ENCODE results near the gene PRELID3B. TPM values are rescaled to one million over a fixed set of nuclear protein-coding genes. Genes with fewer than 3 reads are reported as not detected.

The PRELID3B gene
- total and polyA plus RNA-seq, 10 of the 15 experiments (the other 5 are each of a cell fraction or from before 2014, with no cell fraction given) = 72.5 to 151 (median 124) TPM

- H4K20me1 ChIP-seq (ENCODE audit: control insufficient read depth, insufficient read depth) = no peaks in the 10 kb centered on the region
- CTCF ChIA-PET = interaction anchor here (0.6 kb wide), 1 partner anchor 180 kb away, joined by 3 read pairs; no protein-coding TSS in a partner anchor
- DNase-seq (ENCODE audit: low read depth, low spot score) (no peak), FAIRE-seq (no peak), ATAC-seq (no peak)
- no peak overlapping the region for H2AFZ ChIP-seq (ENCODE audit: control insufficient read depth, low read depth, low read length)
- no peak overlapping the region for H3K27ac ChIP-seq (ENCODE audit: control insufficient read depth, insufficient read depth)
- POLR2A ChIA-PET = no interaction called here
- WGBS (ENCODE audit: insufficient coverage, insufficient replicate concordance, low lambda C conversion rate, missing lambda C conversion rate) = 91% methylated on average over 3 of the region's 3 CpGs
- no peaks in the 10 kb centered on the region; a peak in 1 of 4 replicates for H3K27me3 ChIP-seq (replicated peaks in 1 of 2; ENCODE audit: control insufficient read depth in 2 of 2, insufficient read depth in 2 of 2, low read length in 1 of 2)
- H3K9me3 ChIP-seq (replicated peaks; ENCODE audit: control insufficient read depth, insufficient read depth, low read length) = no peaks in the 10 kb centered on the region
- intact Hi-C loops (cut with micrococcal nuclease; ENCODE audit: unreplicated experiment) (no loop called here), in situ Hi-C loops (cut with MboI) (loop anchor here (10.0 kb wide), 1 partner anchor 392 kb away; the partner anchor contains the start of gene STX16)
- SMC1A ChIA-PET (ENCODE audit: uncharacterized antibody, unreplicated experiment) = interaction anchor here (0.9 kb wide), 1 partner anchor 9 kb away, joined by 3 read pairs; no protein-coding TSS in a partner anchor
- no TSS peak for BruUV-seq (replicated peaks)
- H3K36me3 ChIP-seq (ENCODE audit: control insufficient read depth in 2 of 2, insufficient read depth in 2 of 2, low read length in 1 of 2) = no peaks in the 10 kb centered on the region
- RAD21 ChIA-PET (ENCODE audit: unreplicated experiment) = no interaction called here
- H3K4me3 ChIP-seq = no peak overlapping the region
- H3K4me1 ChIP-seq (ENCODE audit: control insufficient read depth, insufficient read depth, low read length) = peaks cover 13% of the 10 kb centered on the region
- H3K79me2 ChIP-seq (ENCODE audit: control insufficient read depth, insufficient read depth, low read length) = peaks cover 10% of the 10 kb centered on the region
- H3K9ac ChIP-seq (ENCODE audit: control insufficient read depth, insufficient read depth, low read length) = no peak overlapping the region
- no peak overlapping the region for H3K4me2 ChIP-seq (ENCODE audit: control insufficient read depth, insufficient read depth)
- TF ChIP-seq SPI1 (IDR thresholded peaks at IDR 0.05; ENCODE audit: borderline replicate concordance, insufficient read depth, low read depth, low read length) = no peak
- no peak for TF ChIP-seq PML (IDR thresholded peaks at IDR 0.05; ENCODE audit: low read length)
- no peak for TF ChIP-seq NFYB (IDR thresholded peaks at IDR 0.05; ENCODE audit: insufficient read depth, low read depth, low read length)
- no peak for TF ChIP-seq ZNF687 (IDR thresholded peaks at IDR 0.05)
- TF ChIP-seq YY1 (IDR thresholded peaks at IDR 0.05; ENCODE audit: low read depth, low read length) = no peak
- TF ChIP-seq CHD2 (IDR thresholded peaks at IDR 0.05; ENCODE audit: borderline replicate concordance, low read depth, low read length) = no peak
- TF ChIP-seq TCF3 (IDR thresholded peaks at IDR 0.05; ENCODE audit: borderline replicate concordance, insufficient read depth, low read depth, low read length) = no peak
- no peak for TF ChIP-seq RAD21 (IDR thresholded peaks at IDR 0.05; ENCODE audit: insufficient read depth, low read depth, low read length)
- TF ChIP-seq POLR2AphosphoS5 (IDR thresholded peaks at IDR 0.05; ENCODE audit: low read length) = no peak
- no peak for TF ChIP-seq POU2F2 (IDR thresholded peaks at IDR 0.05; ENCODE audit: borderline replicate concordance, low read depth, low read length)
- TF ChIP-seq ZBTB40 (IDR thresholded peaks at IDR 0.05; ENCODE audit: borderline replicate concordance) = no peak
- TF ChIP-seq KLF5 (IDR thresholded peaks at IDR 0.05; ENCODE audit: partially characterized antibody) = no peak
- TF ChIP-seq SMARCA5 (IDR thresholded peaks at IDR 0.05) = no peak
- no peak for TF ChIP-seq POLR2AphosphoS2 (IDR thresholded peaks at IDR 0.05; ENCODE audit: low read depth, low read length)
- no peak for TF ChIP-seq ZZZ3 (IDR thresholded peaks at IDR 0.05; ENCODE audit: control insufficient read depth, insufficient read length, low read depth)
- no peak for TF ChIP-seq TBL1XR1 (IDR thresholded peaks at IDR 0.05; ENCODE audit: low read depth, low read length)
Measured at GRCh38 chr20:59046862-59047261, 4.3 kb upstream of the PRELID3B start.
